Loucy (cell line): ENCODE measurements around the gene SMG7.

Experiments used
- CTCF ChIP-seq: fragments of 200-600 bp; sonication (generic); conservative IDR thresholded peaks from 2 replicates; pipeline ENCODE4 v1.5.1; 2014; ENCODE audit warnings: mild to moderate bottlenecking, antibody characterized with exemption, low read length
- EZH2phosphoT487 ChIP-seq: fragments of 200-600 bp; IDR thresholded peaks from 2 replicates; pipeline ENCODE4 v1.6.1; 2018; ENCODE audit warnings: antibody characterized with exemption, mild to moderate bottlenecking, moderate library complexity, borderline replicate concordance

GRCh38 chr1:183460596-183460995, 11.7 kb upstream of the SMG7 start:
- TF ChIP-seq CTCF (no peak), EZH2phosphoT487 (no peak)
